ENCODE measurements around the gene CCDC92.
"Not testable (repeated sequence)": the region's sequence is repeated elsewhere in the genome, so short reads cannot be mapped to it uniquely, and the experiment has no call there.

The CCDC92 gene

GRCh38 chr12:123948796-123949769 lies 23.5 kb downstream of the CCDC92 start:
- DNase-seq (ENCODE audit: low read depth), result no peak

- DNase-seq (ENCODE audit: low read depth), result no peak
Observed at GRCh38 chr12:123948401-123948795, 24.2 kb downstream of the CCDC92 start.

- not testable (repeated sequence) for DNase-seq (ENCODE audit: low read depth)
Observed at GRCh38 chr12:123947531-123947930, 25.1 kb downstream of the CCDC92 start.

GRCh38 chr12:123946516-123947505 lies 25.8 kb downstream of the CCDC92 start:
- DNase-seq (ENCODE audit: low read depth), result not testable (repeated sequence)

- DNase-seq (ENCODE audit: low read depth), result no peak
Observed at GRCh38 chr12:123946152-123946515, 26.5 kb downstream of the CCDC92 start.

GRCh38 chr12:123945287-123946151 lies 27.1 kb downstream of the CCDC92 start:
- no peak for DNase-seq (ENCODE audit: low read depth)

GRCh38 chr12:123944696-123945095 lies 27.9 kb downstream of the CCDC92 start:
- DNase-seq (ENCODE audit: low read depth), result no peak

GRCh38 chr12:123943816-123944215 lies 28.8 kb downstream of the CCDC92 start:
- DNase-seq (ENCODE audit: low read depth), result no peak

GRCh38 chr12:123942911-123943648 lies 29.6 kb downstream of the CCDC92 start:
- DNase-seq (ENCODE audit: low read depth), result peak; percentile 78

- peak; percentile 75 for DNase-seq (ENCODE audit: low read depth)
Observed at GRCh38 chr12:123942238-123942653, 30.4 kb downstream of the CCDC92 start.

- no peak for DNase-seq (ENCODE audit: low read depth)
Observed at GRCh38 chr12:123941624-123942237, 30.9 kb downstream of the CCDC92 start.

GRCh38 chr12:123941000-123941399 lies 31.6 kb downstream of the CCDC92 start:
- no peak for DNase-seq (ENCODE audit: low read depth)

- no peak for DNase-seq (ENCODE audit: low read depth)
Observed at GRCh38 chr12:123940627-123940966, 32.0 kb downstream of the CCDC92 start.

- DNase-seq (ENCODE audit: low read depth), result no peak
Observed at GRCh38 chr12:123939716-123940626, 32.7 kb downstream of the CCDC92 start.

- no peak for DNase-seq (ENCODE audit: low read depth)
Observed at GRCh38 chr12:123938679-123939480, 33.8 kb downstream of the CCDC92 start.

- DNase-seq (ENCODE audit: low read depth), result peak; percentile 70
Observed at GRCh38 chr12:123937707-123938591, 34.7 kb downstream of the CCDC92 start.

- no peak for DNase-seq (ENCODE audit: low read depth)
Observed at GRCh38 chr12:123936956-123937706, 35.5 kb downstream of the CCDC92 start.

Measured in amniotic epithelial cell (primary cell).